Activated T-cell treated with anti-CD3 and anti-CD28 coated beads for 4 hours (primary cell): ENCODE results near the gene DGCR8.

Source experiments
- DNase-seq: peaks from one replicate; pipeline ENCODE4 v3.0.0-alpha.2; 2020

The DGCR8 gene

DNA sequence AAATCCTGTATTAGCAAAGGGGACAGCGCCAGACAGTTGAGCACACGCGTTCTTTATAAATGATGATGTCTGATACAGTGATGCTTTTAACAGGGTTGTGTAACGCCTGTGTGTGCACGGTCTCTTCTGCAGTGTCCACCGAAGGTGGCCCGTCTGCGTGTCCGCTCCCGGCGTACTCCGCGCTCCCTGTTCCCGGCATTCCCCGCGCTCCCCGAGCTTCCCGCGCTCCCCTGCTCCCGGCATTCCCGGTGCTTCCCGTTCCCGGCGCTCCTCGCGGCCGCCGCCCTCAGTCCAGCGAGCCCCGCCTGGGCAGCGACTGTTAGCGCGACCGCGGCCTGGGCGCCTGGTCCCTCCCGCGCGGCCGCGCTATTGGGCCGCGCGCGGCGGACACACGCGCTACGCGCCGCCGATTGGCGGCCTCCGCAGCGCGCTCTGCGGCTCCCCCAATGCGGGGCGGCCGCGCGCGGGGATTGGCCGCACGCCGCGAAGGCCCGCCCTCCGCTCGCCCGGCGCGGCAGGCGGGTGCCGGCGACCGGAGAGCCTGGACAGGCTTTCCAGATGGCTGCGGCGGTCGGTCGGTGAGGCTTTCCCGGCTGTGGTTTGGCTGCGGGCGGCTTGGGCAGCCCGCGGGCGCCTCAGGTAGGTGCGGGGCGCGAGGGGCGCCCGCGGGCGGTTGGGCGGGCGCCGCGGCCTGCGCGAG is at the start of gene DGCR8:
Gene DGCR8, plus strand, starts transcription at position 497 of the 700 bp plus-strand sequence. CDS start 5,723 bp downstream, outside the sequence.
- DNase-seq, result peak; percentile 41

DNA sequence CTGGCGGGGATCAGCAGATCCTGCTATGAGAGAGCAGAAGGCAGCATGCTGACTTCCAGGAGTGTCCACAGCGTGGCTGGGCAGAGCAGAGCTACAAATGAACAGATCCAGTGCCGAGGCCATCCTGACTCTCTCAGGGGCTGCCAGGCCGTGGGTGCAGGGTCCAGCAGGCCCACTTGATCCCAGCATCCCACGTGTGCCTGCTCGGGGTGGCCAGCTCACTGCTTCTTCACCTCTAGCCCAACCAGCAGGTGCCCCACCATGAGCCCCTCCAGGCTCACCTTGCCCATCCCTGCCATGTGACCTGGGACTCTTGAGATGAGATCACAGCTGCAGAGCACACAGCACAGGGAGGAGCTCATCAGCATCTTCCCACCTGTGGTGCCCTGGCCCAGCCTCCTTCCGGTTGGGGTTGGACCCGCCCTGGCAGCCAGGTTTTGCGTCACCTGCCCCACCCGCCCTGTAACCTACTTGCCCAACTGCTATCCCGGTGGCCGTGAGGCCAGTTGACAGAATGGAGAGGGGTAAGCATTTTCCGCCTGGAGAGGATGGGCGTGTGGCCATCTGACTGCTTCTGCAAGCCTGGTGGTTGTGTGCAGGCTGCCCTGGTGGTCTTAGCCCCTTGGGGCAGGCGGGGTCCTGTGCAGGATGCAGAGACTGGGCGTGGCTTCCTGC is 48.2 kb upstream of the DGCR8 start:
- DNase-seq, result no peak

DNA sequence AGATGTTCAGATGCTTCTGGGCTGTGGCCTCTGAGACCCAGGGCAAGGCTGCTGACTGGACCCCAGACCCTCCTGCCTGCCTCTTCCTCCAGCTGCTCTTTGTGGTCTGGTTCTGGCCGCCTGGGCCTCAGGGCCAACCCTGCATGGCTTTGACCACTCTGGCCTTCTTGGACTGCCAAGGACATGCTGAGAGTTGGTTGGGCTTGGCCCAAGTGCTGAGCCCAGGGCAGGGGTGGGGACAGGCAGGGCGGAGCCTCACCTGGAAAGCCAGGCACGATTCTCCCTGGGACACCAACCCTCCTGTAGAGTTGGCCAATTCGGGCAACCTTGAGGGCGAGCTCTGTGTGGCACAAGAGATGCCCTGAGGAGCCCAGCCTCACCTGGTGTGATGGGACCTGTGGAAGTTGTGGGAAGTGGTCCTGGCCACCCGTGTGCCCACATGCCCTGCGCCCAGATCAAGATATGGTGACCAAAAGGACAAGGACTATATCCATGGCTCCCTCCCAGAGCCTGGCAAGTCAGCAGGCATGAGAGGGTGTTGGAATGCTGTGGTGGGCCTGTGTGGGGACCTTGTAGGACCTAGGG is 47.5 kb upstream of the DGCR8 start:
- DNase-seq, result no peak

DNA sequence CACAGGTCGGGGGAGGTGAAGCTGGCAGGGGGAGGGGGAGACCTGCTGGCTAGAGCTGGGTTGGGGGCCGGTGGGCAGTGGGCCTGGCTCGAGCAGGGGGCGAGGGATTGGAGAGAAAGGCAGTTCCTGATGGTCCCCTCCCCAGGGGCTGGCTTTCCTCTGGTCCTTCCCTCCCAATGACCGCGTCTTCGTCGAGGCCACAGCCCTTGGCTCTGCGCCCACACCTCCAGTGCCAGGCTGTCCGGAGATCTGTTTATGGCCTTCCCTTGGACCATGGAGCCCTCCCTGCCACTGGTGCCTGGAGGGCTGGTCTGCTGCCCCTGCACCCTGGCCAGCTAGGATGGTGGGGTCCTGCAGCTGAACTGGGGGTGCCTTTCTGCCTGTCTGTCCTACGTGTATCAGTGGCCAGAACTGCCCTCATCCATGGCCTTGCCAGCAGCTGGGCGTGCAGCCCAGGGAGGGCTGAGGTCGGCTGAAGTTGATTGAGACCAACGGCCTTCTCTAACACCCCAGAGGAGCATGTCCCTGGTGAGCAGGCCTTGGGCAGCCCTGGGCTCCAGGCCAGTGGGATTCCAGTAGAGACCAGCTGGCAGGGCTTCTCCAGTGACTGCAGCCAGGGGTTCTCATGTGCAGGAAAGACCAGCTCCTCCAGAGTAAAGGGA is 46.9 kb upstream of the DGCR8 start:
- DNase-seq, result no peak

DNA sequence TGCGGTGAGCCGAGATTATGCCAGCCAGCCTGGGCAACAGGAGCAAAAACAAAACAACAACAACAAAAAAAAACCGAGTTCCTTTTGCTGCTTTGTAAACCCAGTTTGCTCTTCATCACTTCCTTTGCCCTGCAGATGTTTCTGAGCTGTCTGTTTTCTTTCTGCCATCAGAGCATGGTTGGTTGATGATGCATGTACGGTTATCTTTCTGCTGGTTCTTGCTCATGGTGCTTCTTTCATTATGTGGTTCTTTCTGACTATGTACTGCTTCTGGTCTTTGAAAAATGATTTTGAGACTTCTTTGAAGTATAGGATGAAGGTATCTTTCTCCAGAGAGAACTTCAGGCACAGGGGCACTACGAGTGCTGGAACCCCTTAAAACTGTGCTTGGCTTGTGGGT is 45.9 kb upstream of the DGCR8 start:
- no peak for DNase-seq

DNA sequence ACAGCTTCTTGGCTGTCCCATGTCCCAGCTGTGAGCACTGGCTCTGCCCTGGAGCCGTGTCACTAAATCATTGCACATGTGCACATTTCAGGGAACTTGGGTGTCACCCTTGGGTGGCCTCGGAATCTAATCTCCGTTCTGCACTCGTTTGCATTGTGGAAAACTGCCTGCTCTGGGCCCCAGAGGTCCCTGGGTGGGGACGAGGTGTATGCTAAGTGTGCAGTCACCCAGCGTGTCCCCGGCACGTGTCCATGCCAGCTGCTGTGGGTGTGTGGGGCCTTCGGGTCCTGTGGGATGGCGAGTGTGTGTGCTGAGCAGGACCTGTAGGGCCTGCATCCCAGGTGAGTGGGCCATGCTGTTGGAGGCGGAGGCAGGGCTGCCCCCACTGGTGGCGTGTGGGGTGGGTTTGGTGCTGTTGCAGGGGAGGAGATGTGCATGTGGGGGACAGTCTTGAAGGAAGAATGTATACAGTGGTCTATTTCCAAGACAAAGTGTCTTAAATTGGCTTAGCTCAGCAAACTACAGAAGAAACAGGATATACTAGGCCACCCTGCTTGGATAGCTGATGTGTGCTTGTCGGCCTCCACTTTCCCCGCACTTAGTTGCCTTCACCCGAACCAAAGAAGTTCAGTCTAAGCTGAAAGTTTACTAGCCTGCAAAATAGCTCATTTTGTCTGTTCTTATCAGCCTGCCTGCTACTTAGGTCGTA is 44.5 kb upstream of the DGCR8 start:
- no peak for DNase-seq

DNA sequence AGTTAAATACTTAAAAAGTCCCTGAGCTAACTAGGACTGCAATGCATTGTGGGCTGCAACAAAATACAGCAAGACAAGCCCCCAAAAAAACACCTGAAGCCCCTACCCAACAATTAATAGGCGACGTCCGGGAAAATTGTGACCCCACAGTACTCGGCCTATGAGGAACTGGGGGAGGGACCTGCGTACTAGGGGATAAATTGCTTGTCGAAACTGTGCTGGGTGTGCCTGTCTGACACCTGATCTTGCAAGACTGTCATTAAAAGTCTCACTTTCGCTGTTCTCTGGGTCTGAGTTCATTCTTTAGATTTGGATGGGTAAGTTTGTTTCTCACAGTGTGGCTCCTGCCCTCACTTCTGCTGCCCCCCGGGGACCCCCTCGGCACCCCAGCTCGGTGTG is 44.0 kb upstream of the DGCR8 start:
- no peak for DNase-seq

DNA sequence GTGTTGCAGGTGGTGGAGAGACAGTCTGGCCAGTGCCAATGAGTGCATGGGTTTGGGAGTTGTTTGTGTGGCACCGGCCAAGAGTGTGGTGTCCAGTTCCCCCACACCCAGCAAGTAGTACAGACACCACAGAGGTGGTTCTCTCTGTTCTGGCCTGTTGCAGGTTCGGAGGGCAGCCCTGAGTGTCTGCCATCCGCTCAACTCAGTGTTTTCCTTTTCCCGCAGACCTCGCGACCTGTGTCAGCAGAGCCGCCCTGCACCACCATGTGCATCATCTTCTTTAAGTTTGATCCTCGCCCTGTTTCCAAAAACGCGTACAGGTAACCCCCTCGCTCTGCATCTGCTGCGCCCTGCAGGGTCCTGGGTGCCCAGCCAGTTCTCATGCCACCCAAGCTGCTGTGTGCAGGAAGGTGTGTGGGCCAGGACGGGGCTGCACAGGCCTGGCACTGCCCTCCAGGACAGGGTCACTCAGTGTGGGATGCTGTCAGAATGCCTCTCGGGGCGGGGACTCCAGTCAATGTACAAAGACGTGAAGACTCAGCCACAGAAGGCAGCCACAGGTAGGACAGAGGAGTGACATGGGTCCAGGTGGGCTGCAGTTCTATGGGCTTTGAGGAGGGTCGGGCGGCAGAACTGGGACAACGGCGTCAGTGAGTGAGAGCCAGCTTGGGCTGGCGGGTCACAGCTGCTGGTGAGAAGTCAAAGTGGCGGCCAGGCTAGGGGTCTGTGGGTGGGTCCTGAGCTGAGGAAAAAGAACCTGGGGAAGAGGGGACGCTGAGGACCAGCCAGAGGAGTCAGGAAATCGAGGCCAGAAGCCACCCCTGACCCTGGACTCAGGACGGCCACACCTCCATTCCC is 43.3 kb upstream of the DGCR8 start:
- no peak for DNase-seq

DNA sequence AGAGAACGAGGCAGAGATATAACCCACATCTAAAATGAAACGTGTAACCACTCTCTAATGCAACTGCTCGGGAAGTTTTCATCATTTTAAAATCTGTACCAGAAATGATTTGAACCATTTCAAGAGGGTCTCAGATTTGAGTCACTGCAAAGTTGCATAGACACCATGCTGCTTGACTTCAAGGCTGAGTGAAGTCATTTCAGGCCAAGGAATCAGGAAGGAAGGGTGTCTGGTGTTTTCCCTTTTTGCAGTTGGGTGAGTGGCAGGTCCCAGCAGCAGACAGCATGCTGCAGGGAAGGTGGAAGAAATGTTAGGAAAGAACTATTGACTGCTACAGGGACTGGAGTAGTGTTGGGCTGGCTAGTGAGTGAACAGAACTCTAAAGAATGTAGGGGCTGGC is 42.6 kb upstream of the DGCR8 start:
- DNase-seq, result no peak

DNA sequence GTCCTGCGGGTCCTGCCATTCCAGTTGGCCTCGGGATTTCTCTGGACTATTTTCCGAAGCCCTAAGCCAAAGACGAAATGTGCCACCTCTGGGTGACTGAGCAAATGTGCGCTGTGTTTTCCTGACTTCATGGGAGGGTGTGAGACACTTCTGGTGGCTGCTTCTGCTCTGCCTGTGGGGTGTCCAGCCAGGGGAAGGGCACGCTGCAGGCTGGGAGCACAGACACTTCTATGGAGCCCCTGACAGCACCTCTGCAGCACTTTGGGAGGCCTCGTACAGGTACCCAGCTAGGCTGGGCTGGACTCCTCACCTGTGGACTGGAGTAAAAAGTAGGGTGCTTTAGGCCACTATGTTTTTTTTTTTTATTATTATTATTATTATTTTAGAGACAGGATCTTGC is 41.5 kb upstream of the DGCR8 start:
- DNase-seq, result no peak

DNA sequence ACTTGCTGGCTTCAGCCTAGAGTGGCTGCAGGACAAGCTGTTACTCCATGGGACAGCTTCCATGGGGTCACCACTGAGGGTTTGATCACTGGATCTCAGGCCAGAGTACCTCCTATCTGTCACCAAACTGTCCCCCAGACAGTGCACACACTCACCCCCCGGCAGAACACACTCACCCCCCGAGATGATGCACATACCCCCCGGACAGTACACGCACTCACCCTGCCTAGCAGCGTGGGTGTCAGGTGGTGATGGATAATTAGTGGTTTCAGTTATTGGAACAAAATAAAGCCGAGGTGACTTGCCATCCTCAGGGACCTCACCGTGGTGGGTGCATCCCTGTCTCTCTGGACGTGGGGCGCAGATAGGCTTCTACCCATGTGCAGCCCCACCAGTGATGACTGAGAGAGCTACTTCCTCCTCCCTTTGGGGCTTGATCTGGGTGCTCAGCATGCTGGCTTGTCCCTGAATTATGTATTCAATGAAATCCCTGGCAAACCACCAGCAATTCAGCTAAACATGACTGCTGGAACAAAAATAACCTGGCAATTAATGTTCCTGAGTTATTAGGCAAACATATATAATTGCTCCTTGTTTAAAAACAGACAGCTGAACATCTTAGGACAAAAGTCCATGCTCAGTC is 40.2 kb upstream of the DGCR8 start:
- no peak for DNase-seq

DNA sequence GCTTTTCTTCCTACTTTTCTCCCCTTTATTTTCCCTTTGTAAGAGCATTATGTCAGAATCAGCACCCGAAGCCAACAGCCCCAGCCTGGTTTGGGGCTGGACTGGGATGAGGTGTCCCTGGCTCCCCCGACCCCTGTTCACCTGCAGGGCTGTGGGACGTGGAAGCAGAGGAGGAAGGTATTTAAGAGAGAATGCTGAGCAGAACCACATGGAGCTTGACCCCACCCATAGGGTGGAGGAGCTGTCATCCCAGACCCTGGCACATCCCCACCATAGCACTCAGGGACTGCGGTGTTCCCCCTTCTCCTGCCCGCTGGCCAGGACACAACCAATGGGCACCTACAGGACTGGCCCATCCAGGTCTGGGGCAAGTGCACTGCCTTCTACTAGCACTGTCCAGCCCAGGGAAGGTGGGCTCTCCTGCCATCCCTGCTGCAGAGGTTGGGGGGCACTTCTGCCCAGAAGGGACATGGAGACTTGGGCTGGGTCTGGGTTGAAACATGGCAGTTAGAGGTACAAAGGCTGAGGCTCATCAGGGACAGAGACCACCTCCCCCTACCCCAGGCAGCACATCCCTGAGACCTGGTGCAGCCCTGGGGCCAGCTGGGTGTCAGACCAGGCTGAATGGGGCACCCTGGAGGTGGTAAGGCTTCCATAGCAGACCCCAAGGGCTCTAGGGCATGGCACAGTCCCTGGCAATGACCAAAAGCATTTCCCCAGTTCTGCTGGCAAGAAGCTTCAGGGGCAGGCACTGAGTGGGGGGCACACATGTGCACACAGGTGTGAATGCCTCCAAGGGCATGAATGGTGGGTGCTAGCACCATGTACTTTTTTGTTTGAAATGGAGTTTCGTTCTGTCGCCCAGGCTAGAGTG is 39.5 kb upstream of the DGCR8 start:
- DNase-seq, result no peak

DNA sequence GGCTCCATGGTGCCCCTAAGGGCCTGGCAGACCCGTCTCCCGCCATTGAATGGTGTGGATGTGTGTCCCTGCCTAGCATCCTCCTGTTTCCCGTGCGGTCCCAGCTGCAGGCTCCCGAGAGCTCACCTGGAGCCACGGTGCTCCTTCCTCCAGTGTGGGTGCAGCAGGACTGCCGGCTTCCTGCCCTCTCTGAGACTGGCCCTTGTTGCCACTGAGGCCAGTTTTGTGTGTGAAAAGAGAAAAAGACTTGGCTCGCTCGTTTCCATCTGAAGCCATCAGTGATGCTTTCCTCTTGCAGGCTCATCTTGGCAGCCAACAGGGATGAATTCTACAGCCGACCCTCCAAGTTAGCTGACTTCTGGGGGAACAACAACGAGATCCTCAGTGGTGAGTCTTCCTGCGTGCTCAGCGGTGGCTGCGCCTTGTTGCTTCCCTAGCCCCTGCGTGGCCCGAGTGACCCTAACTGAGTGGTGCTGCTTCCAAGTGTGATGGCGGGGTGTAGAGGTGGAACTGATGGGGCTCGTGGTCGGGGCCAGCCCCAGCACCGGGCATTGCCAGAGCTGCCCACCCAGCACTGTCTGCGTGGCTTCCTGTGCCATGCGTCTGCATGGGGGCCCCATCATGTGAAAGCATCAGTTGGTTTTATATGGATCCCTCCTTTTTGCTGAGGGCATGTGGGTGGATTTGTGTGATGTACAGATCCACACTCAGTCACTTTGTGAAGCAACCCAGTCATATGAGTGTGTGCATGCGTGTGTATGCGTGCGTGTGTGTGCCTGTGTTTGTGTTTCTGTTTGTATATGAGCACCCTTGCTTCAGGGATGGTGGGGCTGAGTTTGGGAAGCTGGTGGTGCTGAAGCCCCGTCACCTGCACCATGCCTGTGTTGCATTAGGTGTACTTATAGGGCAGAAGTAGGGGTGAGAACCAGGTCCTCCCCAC is 36.7 kb upstream of the DGCR8 start:
- no peak for DNase-seq

DNA sequence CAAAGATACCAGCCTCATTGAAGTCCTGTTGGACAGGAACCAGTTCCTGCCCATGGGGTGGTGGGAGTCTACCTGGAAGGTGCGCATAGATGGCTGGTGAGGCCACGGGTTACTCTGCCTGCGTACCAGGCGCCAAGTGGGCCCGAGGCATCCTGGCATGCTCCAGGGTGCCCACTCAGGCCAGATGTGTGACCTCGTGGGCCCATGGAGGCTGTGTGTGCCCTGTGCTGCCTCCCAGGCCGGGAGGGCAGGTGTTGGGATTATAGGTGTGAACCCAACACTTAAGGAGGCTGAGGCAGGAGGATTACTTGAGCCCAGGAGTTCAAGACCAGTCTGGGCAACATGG is 36.1 kb upstream of the DGCR8 start:
- no peak for DNase-seq

DNA sequence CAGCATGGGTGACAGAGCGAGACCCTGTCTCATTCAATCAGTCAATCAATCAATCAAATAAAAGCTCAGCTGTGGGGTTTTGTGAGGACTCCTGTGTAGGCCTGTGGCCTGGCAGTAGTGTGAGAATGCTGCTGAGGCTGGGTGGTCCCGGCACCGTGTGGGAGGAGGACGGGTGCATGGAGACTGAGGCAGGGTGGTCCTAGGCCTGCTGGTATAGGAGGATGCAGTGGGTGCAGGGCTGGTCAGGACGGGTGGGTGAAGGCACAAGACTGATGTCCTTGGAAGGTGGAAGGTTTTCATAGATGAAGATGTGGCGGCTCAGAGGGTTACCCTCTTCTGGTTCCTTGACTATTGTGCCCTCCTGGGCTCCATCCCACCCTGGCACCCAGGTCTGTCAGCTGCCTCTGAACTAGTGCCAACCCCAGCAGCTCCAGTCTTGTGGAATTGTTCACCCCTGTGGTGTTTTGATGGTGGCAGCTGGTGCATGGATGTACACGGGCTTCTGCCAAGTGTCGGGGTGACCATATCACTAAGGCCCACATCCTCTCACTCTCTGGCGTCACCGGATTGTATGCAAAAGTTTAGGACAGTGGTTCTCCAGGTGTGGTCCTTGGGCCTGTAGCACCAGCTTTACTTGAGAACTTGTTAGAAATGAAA is 35.4 kb upstream of the DGCR8 start:
- no peak for DNase-seq

DNA sequence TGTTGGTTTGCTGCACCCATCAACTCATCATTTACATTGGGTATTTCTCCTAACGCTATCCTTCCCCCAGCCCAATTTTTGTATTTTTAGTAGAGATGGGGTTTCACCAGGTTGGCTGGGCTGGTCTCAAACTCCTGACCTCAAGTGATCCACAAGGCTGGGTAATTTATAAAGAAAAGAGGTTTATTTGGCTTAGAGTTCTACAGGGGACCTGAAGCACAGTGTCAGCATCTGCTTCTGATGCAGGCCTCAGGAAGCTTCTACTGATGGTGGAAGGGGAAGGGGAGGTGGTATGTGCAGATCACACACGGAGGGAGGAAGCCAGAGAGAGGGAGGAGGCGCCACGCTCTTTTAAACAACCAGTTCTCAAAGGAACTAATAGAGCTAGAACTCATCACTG is 33.3 kb upstream of the DGCR8 start:
- DNase-seq, result no peak

DNA sequence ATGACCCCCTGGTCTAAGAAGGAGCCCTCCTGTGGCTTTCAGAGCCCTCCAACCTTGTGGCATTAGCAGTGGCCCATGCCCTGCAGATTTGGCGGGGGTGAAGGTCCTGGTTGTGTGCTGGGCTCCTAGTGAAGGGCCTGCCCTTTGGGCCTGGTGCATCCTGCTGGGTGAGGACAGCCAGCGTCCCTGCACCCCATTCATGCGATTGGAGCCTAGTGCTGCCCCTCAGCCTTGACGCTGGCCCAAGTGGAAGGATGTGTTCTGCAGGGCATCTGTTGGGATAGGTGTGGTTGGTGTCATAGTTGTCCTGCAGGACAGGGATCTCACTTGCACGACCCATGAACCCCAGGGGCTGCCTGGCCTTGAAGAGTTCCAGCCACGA is 28.1 kb upstream of the DGCR8 start:
- no peak for DNase-seq

DNA sequence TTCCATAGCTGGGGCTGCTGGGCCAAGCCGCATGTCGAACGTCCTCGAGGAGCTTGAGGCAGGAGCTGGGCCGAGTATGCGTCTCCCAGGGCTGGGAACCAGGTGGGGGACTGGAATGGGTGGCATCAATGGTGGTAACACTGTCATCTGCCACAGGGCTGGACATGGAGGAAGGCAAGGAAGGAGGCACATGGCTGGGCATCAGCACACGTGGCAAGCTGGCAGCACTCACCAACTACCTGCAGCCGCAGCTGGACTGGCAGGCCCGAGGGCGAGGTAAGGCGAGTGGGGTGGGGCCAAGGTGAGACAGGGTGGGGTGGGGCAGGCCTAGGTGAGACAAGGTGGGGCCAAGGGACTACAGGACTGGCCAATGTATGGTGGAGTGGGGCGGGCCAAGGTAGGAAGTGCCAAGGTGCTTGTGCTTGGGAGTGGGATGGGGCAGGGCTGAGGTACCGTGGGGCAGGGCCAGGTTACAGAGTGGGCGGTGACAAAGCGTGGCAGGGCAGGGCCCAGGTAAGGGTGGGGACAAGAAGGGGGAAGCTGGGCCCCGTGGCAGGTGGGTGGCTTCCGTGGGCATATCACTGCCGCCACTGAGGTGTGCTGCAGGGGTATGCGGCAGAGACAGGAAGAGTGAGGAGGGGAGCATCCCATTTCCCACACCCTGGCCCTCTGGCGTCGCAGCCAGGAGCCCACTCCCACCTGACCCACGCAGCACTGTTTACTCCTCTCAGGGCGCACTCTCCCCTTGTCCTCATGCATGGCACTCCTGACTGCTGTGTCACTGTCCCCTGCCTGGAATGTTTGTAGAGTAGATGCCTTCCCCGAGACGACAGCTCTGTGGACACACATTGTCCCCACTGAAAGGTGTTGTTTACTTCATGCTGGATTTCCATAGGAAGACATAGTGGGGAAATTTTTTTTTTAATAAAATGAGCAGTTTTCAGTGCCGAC is 27.5 kb upstream of the DGCR8 start:
- no peak for DNase-seq
